ENCODE measurements around the gene DENND5A. TPM values are rescaled to one million over a fixed set of nuclear protein-coding genes. Genes with fewer than 3 reads are reported as not detected.

DENND5A gene
- total and polyA plus RNA-seq, 2 donors (not counting 1 experiment from before 2014, with no cell fraction given) = 41.3 to 66.5 TPM

DNA sequence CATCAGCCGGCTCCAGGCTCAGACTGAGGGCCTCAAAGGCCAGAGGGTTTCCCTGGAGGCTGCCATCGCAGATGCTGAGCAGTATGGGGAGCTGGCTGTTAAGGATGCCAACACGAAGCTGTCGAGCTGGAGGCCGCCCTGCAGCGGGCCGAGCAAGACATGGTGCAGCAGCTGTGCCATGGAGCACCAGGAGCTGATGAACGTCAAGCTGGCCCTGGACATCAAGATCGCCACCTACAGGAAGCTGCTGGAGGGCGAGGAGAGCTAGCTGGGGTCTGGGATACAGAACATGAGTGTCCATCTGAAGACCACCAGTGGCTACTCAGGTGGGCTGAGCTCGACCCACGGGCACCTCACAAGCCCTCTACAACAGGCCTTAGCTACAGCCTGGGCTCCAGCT, 169.7 kb downstream of the DENND5A start:
- no peak overlapping the region for H3K27ac Mint-ChIP-seq
- DNase-seq (no peak), ATAC-seq (ENCODE audit: low read depth) (no peak)
- H3K36me3 ChIP-seq (replicated peaks in 1 of 2; ENCODE audit: control extremely low read depth in 1 of 2, control insufficient read depth in 1 of 2, extremely low read depth in 1 of 2, insufficient read depth in 2 of 2, low read length in 1 of 2) = no peaks in the 10 kb centered on the region
- no peaks in the 10 kb centered on the region for H3K9me3 ChIP-seq (ENCODE audit: control extremely low read depth in 1 of 3, control insufficient read depth in 2 of 3, insufficient read depth in 1 of 3, low read length in 2 of 3)
- H2AFZ ChIP-seq (ENCODE audit: insufficient read depth, low read depth, low read length, poor library complexity, severe bottlenecking) = no peak overlapping the region
- intact Hi-C loops (cut with micrococcal nuclease) = no loop called here
- no peaks in the 10 kb centered on the region for H4K20me1 ChIP-seq (ENCODE audit: control insufficient read depth, insufficient read depth, low read length, poor library complexity, severe bottlenecking)
- H3K4me3 ChIP-seq (ENCODE audit: control extremely low read depth in 1 of 5, extremely low read depth in 1 of 5, insufficient read depth in 1 of 5, low read depth in 2 of 5, low read length in 4 of 5) = no peak overlapping the region
- peaks cover 10% of the 10 kb centered on the region for H3K4me1 Mint-ChIP-seq
- no peak overlapping the region for H3K27ac ChIP-seq (ENCODE audit: low read length in 2 of 2)
- H3K27me3 ChIP-seq (replicated peaks in 1 of 4; ENCODE audit: control extremely low read depth in 1 of 4, control insufficient read depth in 3 of 4, insufficient read depth in 4 of 4, low read length in 3 of 4) = peaks cover 0 to 29% (median 16%) of the 10 kb centered on the region in 4 experiments
- no peaks in the 10 kb centered on the region for H3K79me2 ChIP-seq (ENCODE audit: control insufficient read depth, insufficient read depth, low read length)
- TF ChIP-seq CTCF (IDR thresholded peaks at IDR 0.05) (no peak), EZH2 (IDR thresholded peaks at IDR 0.05; ENCODE audit: borderline replicate concordance, insufficient read depth, low read depth, low read length, poor library complexity, severe bottlenecking) (no peak)
- H3K4me3 Mint-ChIP-seq = no peak overlapping the region
- no peak overlapping the region for H3K9ac ChIP-seq (ENCODE audit: low read length)
- WGBS (ENCODE audit: insufficient coverage) = 91% methylated on average over 10 of the region's 12 CpGs
- H3K27me3 Mint-ChIP-seq = peaks cover 58% of the 10 kb centered on the region
- peaks cover 8 to 14% of the 10 kb centered on the region in 2 donors for H3K4me1 ChIP-seq (ENCODE audit: control insufficient read depth in 2 of 2, insufficient read depth in 2 of 2, low read length in 2 of 2)
- no peak overlapping the region for H3K4me2 ChIP-seq (replicated peaks; ENCODE audit: low read depth, low read length, poor library complexity, severe bottlenecking)
- no peaks in the 10 kb centered on the region for H3K9me3 Mint-ChIP-seq (ENCODE audit: insufficient read depth)
- ChIA-PET POLR2A (no interaction called here), CTCF (no interaction called here)

DNA sequence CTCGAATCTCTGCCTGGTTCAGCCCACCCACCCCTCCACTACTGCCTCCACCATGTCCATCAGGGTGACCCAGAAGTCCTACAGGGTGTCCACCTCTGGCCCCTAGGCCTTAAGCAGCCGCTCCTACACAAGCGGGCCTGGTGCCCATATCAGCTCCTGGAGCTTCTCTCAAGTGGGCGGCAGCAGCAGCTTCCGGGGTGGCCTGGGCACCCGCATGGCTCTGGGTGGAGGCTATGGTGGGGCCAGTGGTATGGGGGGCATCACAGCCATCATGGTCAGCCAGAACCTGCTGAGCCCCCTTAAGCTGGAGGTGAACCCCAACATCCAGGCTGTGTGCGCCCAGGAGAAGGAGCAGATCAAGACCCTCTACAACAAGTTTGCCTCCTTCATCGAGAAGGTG, 170.7 kb downstream of the DENND5A start:
- 97% methylated on average over 8 of the region's 8 CpGs for WGBS (ENCODE audit: insufficient coverage)
- CTCF ChIA-PET = interaction anchor here (1.3 kb wide), 1 partner anchor 412 kb away, joined by 3 read pairs; no protein-coding TSS in a partner anchor
- no peak overlapping the region for H3K4me2 ChIP-seq (replicated peaks; ENCODE audit: low read depth, low read length, poor library complexity, severe bottlenecking)
- ATAC-seq (ENCODE audit: low read depth) (no peak), DNase-seq (no peak)
- H3K9me3 ChIP-seq (ENCODE audit: control extremely low read depth in 1 of 3, control insufficient read depth in 2 of 3, insufficient read depth in 1 of 3, low read length in 2 of 3) = no peaks in the 10 kb centered on the region
- H3K4me1 ChIP-seq (ENCODE audit: control insufficient read depth in 2 of 2, insufficient read depth in 2 of 2, low read length in 2 of 2) = peaks cover 8 to 14% of the 10 kb centered on the region in 2 donors
- H3K4me1 Mint-ChIP-seq = peaks cover 13% of the 10 kb centered on the region
- H3K27ac ChIP-seq (ENCODE audit: low read length in 2 of 2) = no peak overlapping the region
- no peaks in the 10 kb centered on the region for H3K79me2 ChIP-seq (ENCODE audit: control insufficient read depth, insufficient read depth, low read length)
- H3K27me3 ChIP-seq (replicated peaks in 1 of 4; ENCODE audit: control extremely low read depth in 1 of 4, control insufficient read depth in 3 of 4, insufficient read depth in 4 of 4, low read length in 3 of 4) = peaks cover 0 to 38% (median 17%) of the 10 kb centered on the region in 4 experiments
- no peak overlapping the region for H3K4me3 Mint-ChIP-seq
- H3K9me3 Mint-ChIP-seq (ENCODE audit: insufficient read depth) = no peaks in the 10 kb centered on the region
- TF ChIP-seq CTCF (IDR thresholded peaks at IDR 0.05) (no peak), EZH2 (IDR thresholded peaks at IDR 0.05; ENCODE audit: borderline replicate concordance, insufficient read depth, low read depth, low read length, poor library complexity, severe bottlenecking) (no peak)
- H4K20me1 ChIP-seq (ENCODE audit: control insufficient read depth, insufficient read depth, low read length, poor library complexity, severe bottlenecking) = no peaks in the 10 kb centered on the region
- no peak overlapping the region for H3K27ac Mint-ChIP-seq
- no peak overlapping the region for H3K4me3 ChIP-seq (ENCODE audit: control extremely low read depth in 1 of 5, extremely low read depth in 1 of 5, insufficient read depth in 1 of 5, low read depth in 2 of 5, low read length in 4 of 5)
- H3K9ac ChIP-seq (ENCODE audit: low read length) = no peak overlapping the region
- H3K27me3 Mint-ChIP-seq = peaks cover 63% of the 10 kb centered on the region
- H3K36me3 ChIP-seq (replicated peaks in 1 of 2; ENCODE audit: control extremely low read depth in 1 of 2, control insufficient read depth in 1 of 2, extremely low read depth in 1 of 2, insufficient read depth in 2 of 2, low read length in 1 of 2) = no peaks in the 10 kb centered on the region
- no peak overlapping the region for H2AFZ ChIP-seq (ENCODE audit: insufficient read depth, low read depth, low read length, poor library complexity, severe bottlenecking)
- intact Hi-C loops (cut with micrococcal nuclease) = no loop called here
- POLR2A ChIA-PET = no interaction called here
